UCSD-AML1 (cell line): ENCODE measurements around the gene MVB12A.
A peak's percentile ranks its signal among the peaks of the same experiment; 100 is the strongest.

Experiments
- DNase-seq: peaks from one replicate; lab custom pipeline; 2025; ENCODE audit not compliant: unreplicated experiment; lab: John Stamatoyannopoulos, UW

The MVB12A gene

GRCh38 chr19:17419621-17420474 lies at the start of gene MVB12A:
TSS of gene MVB12A (plus strand) at chr19:17420047. CDS start at chr19:17420136, 89 bp downstream.
- DNase-seq = peak; percentile 98

GRCh38 chr19:17376935-17377600 lies 42.8 kb upstream of the MVB12A start, which contains the start of gene PLVAP:
TSS of gene PLVAP (minus strand) at chr19:17377342. CDS start at chr19:17377288, 54 bp downstream.
- DNase-seq = peak; percentile 65

GRCh38 chr19:17378271-17378670 lies 41.6 kb upstream of the MVB12A start:
- DNase-seq = peak; percentile 22

- peak; percentile 60 for DNase-seq
Measured at GRCh38 chr19:17379221-17379631, 40.6 kb upstream of the MVB12A start.

- DNase-seq = no peak
Measured at GRCh38 chr19:17380426-17381138, 39.3 kb upstream of the MVB12A start.

GRCh38 chr19:17385878-17386611 lies 33.8 kb upstream of the MVB12A start:
- peak; percentile 74 for DNase-seq

GRCh38 chr19:17389288-17389687 lies 30.6 kb upstream of the MVB12A start:
- DNase-seq = no peak

GRCh38 chr19:17389957-17390664 lies 29.7 kb upstream of the MVB12A start:
- peak; percentile 44 for DNase-seq

GRCh38 chr19:17390665-17391370 lies 29.0 kb upstream of the MVB12A start:
- peak; percentile 95 for DNase-seq

GRCh38 chr19:17391371-17392151 lies 28.3 kb upstream of the MVB12A start:
- peak; percentile 52 for DNase-seq

GRCh38 chr19:17393002-17393401 lies 26.8 kb upstream of the MVB12A start:
- no peak for DNase-seq

GRCh38 chr19:17393914-17394313 lies 25.9 kb upstream of the MVB12A start, which contains the start of gene CCDC194:
TSS of gene CCDC194 (minus strand) at chr19:17394196. CDS start at chr19:17394158, 38 bp downstream.
- DNase-seq = no peak

- peak; percentile 83 for DNase-seq
Measured at GRCh38 chr19:17394891-17395415, 24.9 kb upstream of the MVB12A start.

GRCh38 chr19:17398902-17399527 lies 20.8 kb upstream of the MVB12A start:
- DNase-seq = peak; percentile 23

- no peak for DNase-seq
Measured at GRCh38 chr19:17401628-17402027, 18.2 kb upstream of the MVB12A start.

- peak; percentile 65 for DNase-seq
Measured at GRCh38 chr19:17402982-17403855, 16.6 kb upstream of the MVB12A start.

GRCh38 chr19:17404015-17404414 lies 15.8 kb upstream of the MVB12A start:
- no peak for DNase-seq
